Frontal cortex (tissue), 4 donors: Measurements from ENCODE around the gene PABPN1. TPM values are rescaled to one million over a fixed set of nuclear protein-coding genes. Genes with fewer than 3 reads are reported as not detected.
A peak's percentile ranks its signal among the peaks of the same experiment; 100 is the strongest.
"Not testable (repeated sequence)": the region's sequence is repeated elsewhere in the genome, so short reads cannot be mapped to it uniquely, and the experiment has no call there.

ENCODE experiments used
- DNase-seq, 2 donors: peaks; one replicate each; pipeline ENCODE4 v3.0.0; 2012; ENCODE audit warnings: low spot score in 2 of 2
- FAIRE-seq: peaks from 2 replicates; lab custom pipeline; 2012; peaks lifted over from hg19 to GRCh38; lab: Jason Lieb, UNC
- total RNA-seq: library from RNA; depleted of rRNA; stranded (reverse); fragments of >200 nt; gene quantifications from one replicate; pipeline ENCODE4 v1.2.3, GENCODE V29; 2014
- donor health status: control.
- donor health status: control.
- donor health status: control.

PABPN1 gene
- total RNA-seq: 70.1 TPM

- DNase-seq (peak; percentile 95 to 98), FAIRE-seq (peak; percentile 92)
Observed at GRCh38 chr14:23320584-23321571, at the start of gene PABPN1. Gene PABPN1, plus strand, starts transcription at chr14:23321457. Its CDS starts 13 bp downstream, at chr14:23321470.

- FAIRE-seq: no peak
- no peak for DNase-seq
Observed at GRCh38 chr14:23275412-23275811, 45.8 kb upstream of the PABPN1 start.

- no peak for DNase-seq
- FAIRE-seq: no peak
Observed at GRCh38 chr14:23277189-23277588, 44.1 kb upstream of the PABPN1 start.

- FAIRE-seq, DNase-seq: not testable (repeated sequence)
Observed at GRCh38 chr14:23277928-23278327, 43.3 kb upstream of the PABPN1 start.

- FAIRE-seq: no peak
- no peak for DNase-seq
Observed at GRCh38 chr14:23281247-23281646, 40.0 kb upstream of the PABPN1 start.

GRCh38 chr14:23284654-23285529, 36.4 kb upstream of the PABPN1 start:
- no peak for FAIRE-seq

GRCh38 chr14:23285530-23286019, 35.7 kb upstream of the PABPN1 start:
- peak; percentile 29 to 41 for DNase-seq
- no peak for FAIRE-seq

More at GRCh38 chr14:23284654-23285529, 36.4 kb upstream of the PABPN1 start:
- peak; percentile 12 to 28 for DNase-seq

- peak; percentile 94 for DNase-seq
- FAIRE-seq: peak; percentile 24
Observed at GRCh38 chr14:23286020-23286901, 35.0 kb upstream of the PABPN1 start, which contains the start of gene HOMEZ. Gene HOMEZ, minus strand, starts transcription at chr14:23286132. Its CDS starts 180 bp downstream, at chr14:23285952.

- no peak for FAIRE-seq
- no peak for DNase-seq
Observed at GRCh38 chr14:23286902-23287479, 34.3 kb upstream of the PABPN1 start.

GRCh38 chr14:23294734-23295561, 26.3 kb upstream of the PABPN1 start:
- no peak for DNase-seq
- no peak for FAIRE-seq

GRCh38 chr14:23296012-23296777, 25.1 kb upstream of the PABPN1 start:
- DNase-seq (no peak), FAIRE-seq (no peak)

GRCh38 chr14:23297096-23297495, 24.2 kb upstream of the PABPN1 start:
- no peak for FAIRE-seq
- DNase-seq: no peak

- DNase-seq (no peak), FAIRE-seq (no peak)
Observed at GRCh38 chr14:23297611-23298277, 23.5 kb upstream of the PABPN1 start.

GRCh38 chr14:23299211-23299957, 21.9 kb upstream of the PABPN1 start:
- FAIRE-seq: no peak
- peak; percentile 30 to 53 for DNase-seq

GRCh38 chr14:23299986-23300686, 21.1 kb upstream of the PABPN1 start:
- no peak for DNase-seq
- no peak for FAIRE-seq
